ENCODE measurements around the gene NLGN3.

DNA sequence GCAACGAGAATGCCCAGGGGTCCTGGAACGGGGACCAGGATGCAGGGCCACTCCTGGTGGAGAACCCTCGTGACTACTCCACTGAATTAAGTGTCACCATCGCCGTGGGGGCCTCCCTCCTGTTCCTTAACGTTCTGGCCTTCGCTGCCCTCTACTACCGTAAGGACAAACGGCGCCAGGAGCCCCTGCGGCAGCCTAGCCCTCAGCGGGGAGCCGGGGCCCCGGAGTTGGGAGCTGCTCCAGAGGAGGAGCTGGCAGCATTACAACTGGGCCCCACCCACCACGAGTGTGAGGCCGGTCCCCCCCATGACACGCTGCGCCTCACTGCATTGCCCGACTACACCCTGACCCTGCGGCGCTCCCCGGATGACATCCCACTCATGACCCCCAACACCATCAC, 24.9 kb downstream of the NLGN3 start:
- TF ChIP-seq EZH2phosphoT487 (IDR thresholded peaks at IDR 0.05; ENCODE audit: low read depth) (no peak), CTCF (IDR thresholded peaks at IDR 0.05; ENCODE audit: low read depth, low read length) (no peak)
